ENCODE measurements around the gene TGM5. TPM values are rescaled to one million over a fixed set of nuclear protein-coding genes. Genes with fewer than 3 reads are reported as not detected.
A peak's percentile ranks its signal among the peaks of the same experiment; 100 is the strongest.
"Not testable (repeated sequence)": the region's sequence is repeated elsewhere in the genome, so short reads cannot be mapped to it uniquely, and the experiment has no call there.

TGM5 gene
- total and polyA plus RNA-seq, 8 donors = 1.5 TPM; not detected in 7

GRCh38 chr15:43206054-43206453 is 60.7 kb downstream of the TGM5 start:
- H3K27ac ChIP-seq = no peak overlapping the region
- DNase-seq = no peak
- no peaks in the 10 kb centered on the region for H3K9me3 ChIP-seq
- no peaks in the 10 kb centered on the region for H3K36me3 ChIP-seq
- H3K4me1 ChIP-seq = no peaks in the 10 kb centered on the region
- intact Hi-C loops (cut with DNase I; ENCODE audit: low total_unique reads) = no loop called here
- no peak for TF ChIP-seq CTCF (IDR thresholded peaks at IDR 0.05)
- no peak for TF ChIP-seq EP300 (IDR thresholded peaks at IDR 0.05)
- TF ChIP-seq POLR2AphosphoS5 (IDR thresholded peaks at IDR 0.05) = no peak
- no peak for TF ChIP-seq POLR2A (IDR thresholded peaks at IDR 0.05)
- H3K27me3 ChIP-seq = peaks cover 0 to 39% (median 12%) of the 10 kb centered on the region in 3 donors
- no peak overlapping the region for H3K4me3 ChIP-seq
- WGBS, 5 donors = 57 to 78% (median 67%) methylated on average over 5 of the region's 5 CpGs

GRCh38 chr15:43204016-43204901 is 62.5 kb downstream of the TGM5 start:
- H3K36me3 ChIP-seq = no peaks in the 10 kb centered on the region
- no peaks in the 10 kb centered on the region for H3K4me1 ChIP-seq
- 33 to 39% (median 37%) methylated on average over 8 of the region's 8 CpGs for WGBS, 5 donors
- H3K27ac ChIP-seq = no peak overlapping the region
- H3K9me3 ChIP-seq = no peaks in the 10 kb centered on the region
- H3K4me3 ChIP-seq = no peak overlapping the region
- TF ChIP-seq CTCF (IDR thresholded peaks at IDR 0.05) = peak in 5 of 7 experiments; percentile 31 to 63 (median 41)
- TF ChIP-seq EP300 (IDR thresholded peaks at IDR 0.05) = no peak
- DNase-seq = peak; percentile 57 to 78
- intact Hi-C loops (cut with DNase I; ENCODE audit: low total_unique reads) = no loop called here
- H3K27me3 ChIP-seq = peaks cover 0 to 21% (median 11%) of the 10 kb centered on the region in 3 donors

GRCh38 chr15:43199945-43200488 is 66.7 kb downstream of the TGM5 start:
- no peak for DNase-seq
- H3K4me1 ChIP-seq = no peaks in the 10 kb centered on the region
- 79 to 87% (median 81%) methylated on average over 3 of the region's 3 CpGs for WGBS, 5 donors
- H3K4me3 ChIP-seq = no peak overlapping the region
- no peaks in the 10 kb centered on the region for H3K27me3 ChIP-seq
- H3K27ac ChIP-seq = no peak overlapping the region
- TF ChIP-seq POLR2AphosphoS5 (IDR thresholded peaks at IDR 0.05) = no peak
- intact Hi-C loops (cut with DNase I; ENCODE audit: low total_unique reads) = no loop called here
- H3K36me3 ChIP-seq = peaks cover 17 to 41% (median 31%) of the 10 kb centered on the region in 4 donors
- H3K9me3 ChIP-seq = no peaks in the 10 kb centered on the region

GRCh38 chr15:43198992-43199391 is 67.7 kb downstream of the TGM5 start:
- intact Hi-C loops (cut with DNase I; ENCODE audit: low total_unique reads) = no loop called here
- no peak overlapping the region for H3K4me3 ChIP-seq
- TF ChIP-seq POLR2AphosphoS5 (IDR thresholded peaks at IDR 0.05) (no peak), EP300 (IDR thresholded peaks at IDR 0.05) (no peak), POLR2A (IDR thresholded peaks at IDR 0.05) (no peak), CTCF (IDR thresholded peaks at IDR 0.05) (no peak)
- H3K27me3 ChIP-seq = no peaks in the 10 kb centered on the region
- H3K9me3 ChIP-seq = no peaks in the 10 kb centered on the region
- no peak for DNase-seq
- H3K36me3 ChIP-seq = peaks cover 23 to 49% (median 41%) of the 10 kb centered on the region in 4 donors
- no peaks in the 10 kb centered on the region for H3K4me1 ChIP-seq
- no peak overlapping the region for H3K27ac ChIP-seq
- WGBS, 5 donors = 98 to 100% (median 100%) methylated on average over 1 to 3 of the region's 3 CpGs

- DNase-seq; H3K4me3 ChIP-seq; H3K27me3 ChIP-seq; H3K9me3 ChIP-seq; H3K27ac ChIP-seq; H3K4me1 ChIP-seq; intact Hi-C loops (cut with DNase I; ENCODE audit: low total_unique reads): not testable (repeated sequence)
- WGBS, 5 donors = 90 to 99% (median 97%) methylated on average over 3 to 4 of the region's 4 CpGs
- H3K36me3 ChIP-seq = peaks cover 23 to 51% (median 45%) of the 10 kb centered on the region in 4 donors
Measured at GRCh38 chr15:43198556-43198955, 68.2 kb downstream of the TGM5 start.

- H3K4me1 ChIP-seq; H3K27me3 ChIP-seq; H3K27ac ChIP-seq; intact Hi-C loops (cut with DNase I; ENCODE audit: low total_unique reads); DNase-seq; H3K4me3 ChIP-seq; H3K9me3 ChIP-seq: not testable (repeated sequence)
- peaks cover 29 to 59% (median 53%) of the 10 kb centered on the region in 4 donors for H3K36me3 ChIP-seq
- 59 to 83% (median 70%) methylated on average over 3 of the region's 3 CpGs for WGBS, 5 donors
Measured at GRCh38 chr15:43197773-43198172, 69.0 kb downstream of the TGM5 start.

Data from stomach (tissue), 9 donors.